ENCODE measurements around the gene LIPC.

Gene LIPC

GRCh38 chr15:58432401-58432800 lies 610 bp downstream of the LIPC start:
- no peak for DNase-seq (ENCODE audit: extremely low spot score)
- POLR2A ChIA-PET: no interaction called here
- no peak for TF ChIP-seq CTCF (IDR thresholded peaks at IDR 0.05; ENCODE audit: control extremely low read depth, extremely low read depth, low read depth, missing control alignments)
- CTCF ChIA-PET: interaction anchor here (1.6 kb wide), 1 partner anchor 9 kb away, joined by 5 read pairs; no protein-coding TSS in a partner anchor

DNA sequence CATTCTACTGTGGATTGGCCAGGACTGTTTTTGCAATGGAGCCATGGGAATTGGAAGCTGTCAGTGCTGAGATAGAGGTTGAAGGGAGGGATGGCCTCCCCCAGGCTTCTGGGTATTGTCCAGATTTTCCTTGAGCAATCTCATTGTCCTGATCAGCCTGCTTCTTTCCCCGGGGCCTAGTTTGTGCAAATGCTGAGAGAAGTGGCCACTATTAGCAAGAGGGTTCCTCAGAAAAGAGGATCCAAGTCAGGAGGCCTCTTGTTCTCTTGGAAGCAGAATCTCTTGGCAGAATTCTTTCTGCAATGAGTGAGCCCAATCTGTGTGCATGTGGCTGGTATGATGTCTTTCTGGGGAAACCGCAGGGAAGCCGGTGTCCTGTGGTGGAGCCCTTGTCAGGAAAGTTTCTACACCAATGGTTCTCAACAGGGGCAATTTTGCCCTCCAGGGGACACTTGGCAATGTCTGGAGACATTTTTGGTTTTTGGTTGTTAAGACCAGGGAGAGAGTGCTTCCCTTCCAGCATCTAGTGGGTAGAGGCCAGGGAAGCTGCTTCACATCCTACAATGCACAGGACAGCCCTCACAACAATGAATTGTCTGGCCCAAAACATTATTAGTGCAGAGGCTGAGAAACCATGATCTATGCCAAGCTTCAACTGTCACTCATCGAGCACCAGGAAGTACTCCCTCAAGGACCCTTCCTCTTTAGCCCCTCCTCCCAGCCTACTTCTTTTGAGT lies 2.0 kb downstream of the LIPC start:
- no peak for TF ChIP-seq CTCF (IDR thresholded peaks at IDR 0.05; ENCODE audit: control extremely low read depth, extremely low read depth, low read depth, missing control alignments)
- DNase-seq (ENCODE audit: extremely low spot score): no peak
- POLR2A ChIA-PET: no interaction called here
- CTCF ChIA-PET: no interaction called here

GRCh38 chr15:58434334-58434875 lies 2.6 kb downstream of the LIPC start:
- no peak for DNase-seq (ENCODE audit: extremely low spot score)
- POLR2A ChIA-PET: interaction anchor here (0.8 kb wide), 1 partner anchor 201 kb away, joined by 5 read pairs; no protein-coding TSS in a partner anchor
- CTCF ChIA-PET: interaction anchor here (0.6 kb wide), 1 partner anchor 154 kb away, joined by 3 read pairs; no protein-coding TSS in a partner anchor
- TF ChIP-seq CTCF (IDR thresholded peaks at IDR 0.05; ENCODE audit: control extremely low read depth, extremely low read depth, low read depth, missing control alignments): no peak

GRCh38 chr15:58436552-58436951 lies 4.8 kb downstream of the LIPC start:
- DNase-seq (ENCODE audit: extremely low spot score): no peak
- no peak for TF ChIP-seq CTCF (IDR thresholded peaks at IDR 0.05; ENCODE audit: control extremely low read depth, extremely low read depth, low read depth, missing control alignments)
- CTCF ChIA-PET: interaction anchor here (0.8 to 2.4 kb wide), 4 partner anchors 8 to 323 kb away, joined by 3 to 6 read pairs (median 3); no protein-coding TSS in a partner anchor
- POLR2A ChIA-PET: no interaction called here

GRCh38 chr15:58437531-58438105 lies 5.8 kb downstream of the LIPC start:
- ChIA-PET POLR2A (no interaction called here), CTCF (interaction anchor here (0.8 to 2.4 kb wide), 5 partner anchors 8 to 322 kb away, joined by 3 to 6 read pairs (median 3); no protein-coding TSS in a partner anchor)
- TF ChIP-seq CTCF (IDR thresholded peaks at IDR 0.05; ENCODE audit: control extremely low read depth, extremely low read depth, low read depth, missing control alignments): no peak
- DNase-seq (ENCODE audit: extremely low spot score): no peak

GRCh38 chr15:58438111-58438510 lies 6.3 kb downstream of the LIPC start:
- TF ChIP-seq CTCF (IDR thresholded peaks at IDR 0.05; ENCODE audit: control extremely low read depth, extremely low read depth, low read depth, missing control alignments): no peak
- DNase-seq (ENCODE audit: extremely low spot score): no peak
- CTCF ChIA-PET: interaction anchor here (1.1 to 2.4 kb wide), 2 partner anchors 8 to 11 kb away, joined by 3 to 6 read pairs; no protein-coding TSS in a partner anchor
- POLR2A ChIA-PET: no interaction called here
